ENCODE measurements around the gene COX19. TPM values are rescaled to one million over a fixed set of nuclear protein-coding genes. Genes with fewer than 3 reads are reported as not detected.

COX19 gene
- total and polyA plus RNA-seq, 2 of the 13 experiments (the other 11 are each of a cell fraction or from before 2014, with no cell fraction given) = 11.5 to 21.7 TPM

DNA sequence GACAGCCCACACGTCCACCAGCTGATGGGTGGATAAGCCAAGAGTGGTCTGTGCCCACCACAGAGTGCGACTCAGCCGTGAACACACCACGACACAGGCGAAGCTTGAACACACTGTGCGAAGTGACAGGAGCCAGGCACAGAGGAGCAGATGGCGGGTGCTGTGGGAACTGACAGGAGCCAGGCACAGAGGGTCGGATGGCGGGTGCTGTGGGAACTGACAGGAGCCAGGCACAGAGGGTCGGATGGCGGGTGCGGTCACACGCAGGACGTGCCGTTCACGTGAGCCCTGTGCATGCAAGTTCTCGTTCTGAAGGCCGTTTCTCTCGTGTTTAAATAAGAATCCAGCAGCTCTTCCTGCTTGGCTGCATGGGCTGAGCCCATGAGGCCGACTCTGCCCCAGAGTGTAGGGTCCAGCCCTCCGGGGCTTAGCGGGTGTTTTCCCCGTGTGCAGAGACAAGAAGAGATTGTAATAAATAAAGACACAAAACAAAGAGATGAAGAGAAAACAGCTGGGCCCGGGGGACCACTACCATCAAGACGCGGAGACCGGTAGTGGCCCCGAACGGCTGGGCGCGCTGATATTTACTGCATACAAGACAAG lies 15.0 kb downstream of the COX19 start (continued):
- TF ChIP-seq, protein P1, sequence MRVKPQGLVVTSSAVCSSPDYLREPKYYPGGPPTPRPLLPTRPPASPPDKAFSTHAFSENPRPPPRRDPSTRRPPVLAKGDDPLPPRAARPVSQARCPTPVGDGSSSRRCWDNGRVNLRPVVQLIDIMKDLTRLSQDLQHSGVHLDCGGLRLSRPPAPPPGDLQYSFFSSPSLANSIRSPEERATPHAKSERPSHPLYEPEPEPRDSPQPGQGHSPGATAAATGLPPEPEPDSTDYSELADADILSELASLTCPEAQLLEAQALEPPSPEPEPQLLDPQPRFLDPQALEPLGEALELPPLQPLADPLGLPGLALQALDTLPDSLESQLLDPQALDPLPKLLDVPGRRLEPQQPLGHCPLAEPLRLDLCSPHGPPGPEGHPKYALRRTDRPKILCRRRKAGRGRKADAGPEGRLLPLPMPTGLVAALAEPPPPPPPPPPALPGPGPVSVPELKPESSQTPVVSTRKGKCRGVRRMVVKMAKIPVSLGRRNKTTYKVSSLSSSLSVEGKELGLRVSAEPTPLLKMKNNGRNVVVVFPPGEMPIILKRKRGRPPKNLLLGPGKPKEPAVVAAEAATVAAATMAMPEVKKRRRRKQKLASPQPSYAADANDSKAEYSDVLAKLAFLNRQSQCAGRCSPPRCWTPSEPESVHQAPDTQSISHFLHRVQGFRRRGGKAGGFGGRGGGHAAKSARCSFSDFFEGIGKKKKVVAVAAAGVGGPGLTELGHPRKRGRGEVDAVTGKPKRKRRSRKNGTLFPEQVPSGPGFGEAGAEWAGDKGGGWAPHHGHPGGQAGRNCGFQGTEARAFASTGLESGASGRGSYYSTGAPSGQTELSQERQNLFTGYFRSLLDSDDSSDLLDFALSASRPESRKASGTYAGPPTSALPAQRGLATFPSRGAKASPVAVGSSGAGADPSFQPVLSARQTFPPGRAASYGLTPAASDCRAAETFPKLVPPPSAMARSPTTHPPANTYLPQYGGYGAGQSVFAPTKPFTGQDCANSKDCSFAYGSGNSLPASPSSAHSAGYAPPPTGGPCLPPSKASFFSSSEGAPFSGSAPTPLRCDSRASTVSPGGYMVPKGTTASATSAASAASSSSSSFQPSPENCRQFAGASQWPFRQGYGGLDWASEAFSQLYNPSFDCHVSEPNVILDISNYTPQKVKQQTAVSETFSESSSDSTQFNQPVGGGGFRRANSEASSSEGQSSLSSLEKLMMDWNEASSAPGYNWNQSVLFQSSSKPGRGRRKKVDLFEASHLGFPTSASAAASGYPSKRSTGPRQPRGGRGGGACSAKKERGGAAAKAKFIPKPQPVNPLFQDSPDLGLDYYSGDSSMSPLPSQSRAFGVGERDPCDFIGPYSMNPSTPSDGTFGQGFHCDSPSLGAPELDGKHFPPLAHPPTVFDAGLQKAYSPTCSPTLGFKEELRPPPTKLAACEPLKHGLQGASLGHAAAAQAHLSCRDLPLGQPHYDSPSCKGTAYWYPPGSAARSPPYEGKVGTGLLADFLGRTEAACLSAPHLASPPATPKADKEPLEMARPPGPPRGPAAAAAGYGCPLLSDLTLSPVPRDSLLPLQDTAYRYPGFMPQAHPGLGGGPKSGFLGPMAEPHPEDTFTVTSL (CRISPR knock-in tag; IDR thresholded peaks at IDR 0.05; ENCODE audit: borderline replicate concordance) = peak; percentile 34; the same call in 1 of the 2 replicates
- TF ChIP-seq LBX2 (CRISPR knock-in tag; IDR thresholded peaks at IDR 0.05; ENCODE audit: borderline replicate concordance) (no peak), ZNF644 (CRISPR knock-in tag; IDR thresholded peaks at IDR 0.05; ENCODE audit: low read depth) (no peak), NCOA5 (CRISPR knock-in tag; IDR thresholded peaks at IDR 0.05) (no peak), RXRB (CRISPR knock-in tag; IDR thresholded peaks at IDR 0.05; ENCODE audit: borderline replicate concordance) (peak; percentile 43; the same call in 1 of the 2 replicates), MAF1 (CRISPR knock-in tag; IDR thresholded peaks at IDR 0.05; ENCODE audit: borderline replicate concordance) (no peak), SOX6 (IDR thresholded peaks at IDR 0.05) (no peak), SOX6 (CRISPR knock-in tag; IDR thresholded peaks at IDR 0.05) (peak; percentile 82), RFX5 (IDR thresholded peaks at IDR 0.05; ENCODE audit: low read depth, low read length) (no peak), PAX8 (CRISPR knock-in tag; IDR thresholded peaks at IDR 0.05; ENCODE audit: borderline replicate concordance) (no peak), KLF13 (CRISPR knock-in tag; IDR thresholded peaks at IDR 0.05) (no peak), SRSF4 (IDR thresholded peaks at IDR 0.05; ENCODE audit: low read depth, low read length, poor library complexity, severe bottlenecking) (no peak), SRSF1 (optimal IDR thresholded peaks at IDR 0.05; ENCODE audit: low read depth, low read length) (no peak), MNT (IDR thresholded peaks at IDR 0.05) (peak; percentile 54), SP140L (CRISPR knock-in tag; IDR thresholded peaks at IDR 0.05; ENCODE audit: borderline replicate concordance) (no peak)
- TF ChIP-seq, protein P2, sequence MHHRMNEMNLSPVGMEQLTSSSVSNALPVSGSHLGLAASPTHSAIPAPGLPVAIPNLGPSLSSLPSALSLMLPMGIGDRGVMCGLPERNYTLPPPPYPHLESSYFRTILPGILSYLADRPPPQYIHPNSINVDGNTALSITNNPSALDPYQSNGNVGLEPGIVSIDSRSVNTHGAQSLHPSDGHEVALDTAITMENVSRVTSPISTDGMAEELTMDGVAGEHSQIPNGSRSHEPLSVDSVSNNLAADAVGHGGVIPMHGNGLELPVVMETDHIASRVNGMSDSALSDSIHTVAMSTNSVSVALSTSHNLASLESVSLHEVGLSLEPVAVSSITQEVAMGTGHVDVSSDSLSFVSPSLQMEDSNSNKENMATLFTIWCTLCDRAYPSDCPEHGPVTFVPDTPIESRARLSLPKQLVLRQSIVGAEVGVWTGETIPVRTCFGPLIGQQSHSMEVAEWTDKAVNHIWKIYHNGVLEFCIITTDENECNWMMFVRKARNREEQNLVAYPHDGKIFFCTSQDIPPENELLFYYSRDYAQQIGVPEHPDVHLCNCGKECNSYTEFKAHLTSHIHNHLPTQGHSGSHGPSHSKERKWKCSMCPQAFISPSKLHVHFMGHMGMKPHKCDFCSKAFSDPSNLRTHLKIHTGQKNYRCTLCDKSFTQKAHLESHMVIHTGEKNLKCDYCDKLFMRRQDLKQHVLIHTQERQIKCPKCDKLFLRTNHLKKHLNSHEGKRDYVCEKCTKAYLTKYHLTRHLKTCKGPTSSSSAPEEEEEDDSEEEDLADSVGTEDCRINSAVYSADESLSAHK (CRISPR knock-in tag; IDR thresholded peaks at IDR 0.05; ENCODE audit: borderline replicate concordance) = no peak
